CD4-positive, alpha-beta T cell (primary cell): ENCODE results near the gene GPD1L. TPM values are rescaled to one million over a fixed set of nuclear protein-coding genes. Genes with fewer than 3 reads are reported as not detected.

ENCODE experiments used
- ATAC-seq: fragments of 200-7000 bp; cut with Tn5 transposase; one replicate; pipeline ENCODE4 v1.10.0; 2022; ENCODE audit warnings: mild to moderate bottlenecking; ENCODE audit not compliant: poor library complexity
- CTCF ChIA-PET: fragments of 350-600 bp; sonication (Branson Sonifier 250); formaldehyde crosslinking; loops from one replicate; lab custom pipeline; 2021; ENCODE audit warnings: antibody characterized with exemption, inconsistent platforms; lab: Charles Lee
- POLR2A ChIA-PET: fragments of 350-600 bp; sonication (Branson Sonifier 250); formaldehyde crosslinking; loops from one replicate; lab custom pipeline; 2021; ENCODE audit warnings: antibody characterized with exemption, inconsistent platforms; lab: Charles Lee
- DNase-seq, 14 experiments: peaks; one replicate each; pipeline ENCODE4 v3.0.0-alpha.2; 2013 to 2020; ENCODE audit warnings: mixed read lengths in 2 of 14
- H3K27ac ChIP-seq, 2 donors: one replicate each; pipeline versions ENCODE4 v1.5.1 to v1.7.0; 2013; ENCODE audit warnings: low read length in 2 of 2, low read depth in 1 of 2, mild to moderate bottlenecking in 1 of 2
- H3K27me3 ChIP-seq, 2 experiments: 1 replicate in 1 of 2; 2 replicates in 1 of 2; pipeline versions ENCODE4 v1.6.1 to v1.7.0; 2013; ENCODE audit warnings: low read length in 2 of 2, control low read depth in 1 of 2, mild to moderate bottlenecking in 1 of 2, moderate library complexity in 1 of 2; ENCODE audit not compliant: insufficient read depth in 2 of 2, control insufficient read depth in 1 of 2
- H3K36me3 ChIP-seq: one replicate; pipeline ENCODE4 v1.6.1; 2013; ENCODE audit warnings: low read length, control low read depth; ENCODE audit not compliant: insufficient read depth
- H3K4me1 ChIP-seq: one replicate; pipeline ENCODE4 v1.6.1; 2013; ENCODE audit warnings: low read length, control low read depth; ENCODE audit not compliant: insufficient read depth
- H3K4me3 ChIP-seq: one replicate; pipeline ENCODE4 v1.5.1; 2013; ENCODE audit warnings: mild to moderate bottlenecking, low read length, moderate library complexity
- H3K9me3 ChIP-seq, 2 experiments: 1 replicate in 1 of 2; 2 replicates in 1 of 2; pipeline versions ENCODE4 v1.6.1 to v1.7.0; 2013; ENCODE audit warnings: low read length in 2 of 2, mild to moderate bottlenecking in 2 of 2, control low read depth in 1 of 2, moderate library complexity in 1 of 2; ENCODE audit not compliant: control insufficient read depth in 1 of 2, insufficient read depth in 1 of 2
- H3K27ac Mint-ChIP-seq: one replicate; pipeline ENCODE4 v1.8.0; 2020; ENCODE audit warnings: mixed read lengths
- H3K27me3 Mint-ChIP-seq: one replicate; pipeline ENCODE4 v1.8.0; 2021; ENCODE audit warnings: mixed read lengths
- H3K36me3 Mint-ChIP-seq: one replicate; pipeline ENCODE4 v1.8.0; 2021; ENCODE audit warnings: low read depth, mixed read lengths
- H3K4me1 Mint-ChIP-seq: one replicate; pipeline ENCODE4 v1.8.0; 2021; ENCODE audit warnings: low read depth, mixed read lengths
- H3K4me3 Mint-ChIP-seq: one replicate; pipeline ENCODE4 v1.8.0; 2020; ENCODE audit warnings: mild to moderate bottlenecking, mixed read lengths
- H3K9me3 Mint-ChIP-seq: one replicate; pipeline ENCODE4 v1.8.0; 2020; ENCODE audit warnings: mixed read lengths
- CTCF ChIP-seq: fragments of 200-600 bp; IDR thresholded peaks from one replicate; pipeline ENCODE4 v1.8.0; 2022; ENCODE audit warnings: antibody characterized with exemption, mild to moderate bottlenecking
- intact Hi-C, 2 experiments: fragments of 100-400 bp; cut with DNase I in 1 of 2; cut with micrococcal nuclease in 1 of 2; formaldehyde crosslinking; loops; one replicate each; pipeline versions ENCODE4 v1.15.1 to v1.9.0; 2023 to 2025; cut with DNase I, micrococcal nuclease
- total RNA-seq, 174 experiments: library from RNA in 2 of 174; stranded (reverse) in 2 of 174; gene quantifications; one replicate each; pipeline ENCODE4 v1.2.3 and lab custom pipeline; 2021 to 2026

The GPD1L gene
- total RNA-seq, 2 experiments from 2014 or later = 15.3 to 16.0 TPM

- intact Hi-C loops = no loop called here
- Mint-ChIP-seq H3K9me3 (peaks cover 5% of the 10 kb centered on the region), H3K27me3 (peaks cover 5% of the 10 kb centered on the region), H3K36me3 (no peaks in the 10 kb centered on the region), H3K27ac (no peak overlapping the region), H3K4me3 (no peak overlapping the region), H3K4me1 (no peaks in the 10 kb centered on the region)
- H3K9me3 ChIP-seq = peaks cover 0 to 4% of the 10 kb centered on the region in 2 experiments
- no peaks in the 10 kb centered on the region for H3K36me3 ChIP-seq
- no peaks in the 10 kb centered on the region for H3K27me3 ChIP-seq
- POLR2A ChIA-PET = no interaction called here
- no peak overlapping the region for H3K27ac ChIP-seq
- no peaks in the 10 kb centered on the region for H3K4me1 ChIP-seq
- CTCF ChIA-PET = no interaction called here
- TF ChIP-seq CTCF = no peak
- H3K4me3 ChIP-seq = no peak overlapping the region
- no peak for ATAC-seq
- DNase-seq = no peak
These were observed 110.9 kb downstream of the GPD1L start for GRCh38 chr3:32217339-32217738.

Other genes starting within 250 kb of the GPD1L start
- gene OSBPL10, start 125.4 kb upstream of the GPD1L start, total RNA-seq = not detected
- gene ZNF860, start 124.9 kb upstream of the GPD1L start, total RNA-seq = not detected
- 1 to 10 TPM; 6.1 to 7.5 TPM for gene CMTM8, start 132.1 kb downstream of the GPD1L start, total RNA-seq